ENCODE results near the gene OTX1. TPM values are rescaled to one million over a fixed set of nuclear protein-coding genes. Genes with fewer than 3 reads are reported as not detected.

Gene OTX1
- total RNA-seq, 1 experiment from 2014 or later = 0.90 TPM

- Mint-ChIP-seq H3K4me3 (peak overlapping the region; percentile 75), H3K4me1 (peaks cover 72% of the 10 kb centered on the region), H3K9me3 (no peaks in the 10 kb centered on the region), H3K36me3 (no peaks in the 10 kb centered on the region), H3K27ac (no peak overlapping the region), H3K27me3 (ENCODE audit: low read depth) (peaks cover 100% of the 10 kb centered on the region)
- CTCF ChIA-PET = interaction anchor here (0.9 to 2.7 kb wide), 5 partner anchors 9 to 369 kb away, joined by 3 to 23 read pairs (median 4); no protein-coding TSS in a partner anchor
- POLR2A ChIA-PET = interaction anchor here (2.0 kb wide), 1 partner anchor 10 kb away, joined by 9 read pairs; no protein-coding TSS in a partner anchor
- TF ChIP-seq ATF2 (CRISPR knock-in tag; IDR thresholded peaks at IDR 0.05; ENCODE audit: borderline replicate concordance, low read depth) (no peak), MAX (CRISPR knock-in tag; IDR thresholded peaks at IDR 0.05) (no peak), ZNF396 (CRISPR knock-in tag; IDR thresholded peaks at IDR 0.05; ENCODE audit: borderline replicate concordance) (no peak), ETV6 (CRISPR knock-in tag; IDR thresholded peaks at IDR 0.05) (no peak), JAZF1 (CRISPR knock-in tag; IDR thresholded peaks at IDR 0.05) (no peak), SP1 (CRISPR knock-in tag; conservative IDR thresholded peaks at IDR 0.05) (no peak), NR2C2 (CRISPR knock-in tag; IDR thresholded peaks at IDR 0.05) (no peak), ZNF281 (CRISPR knock-in tag; IDR thresholded peaks at IDR 0.05) (no peak)
- peak; percentile 5 for ATAC-seq
- DNase-seq (ENCODE audit: low spot score) = peak; percentile 58
Observed at GRCh38 chr2:63056107-63057050, 5.7 kb downstream of the OTX1 start.

- DNase-seq (ENCODE audit: low spot score) = peak; percentile 18
- peak overlapping the region; percentile 70 for H3K4me3 Mint-ChIP-seq
- TF ChIP-seq FOXK1 (CRISPR knock-in tag; IDR thresholded peaks at IDR 0.05) (0 out of 2 replicates have a peak, but pooled peaks have one; percentile 10), ATF6 (CRISPR knock-in tag; IDR thresholded peaks at IDR 0.05) (no peak)
- peaks cover 100% of the 10 kb centered on the region for H3K27me3 Mint-ChIP-seq (ENCODE audit: low read depth)
- ATAC-seq = no peak
- no peak overlapping the region for H3K27ac Mint-ChIP-seq
- CTCF ChIA-PET = interaction anchor here (0.9 kb wide), 1 partner anchor 10 kb away, joined by 3 read pairs; no protein-coding TSS in a partner anchor
- POLR2A ChIA-PET = interaction anchor here (0.9 kb wide), 1 partner anchor 10 kb away, joined by 5 read pairs; no protein-coding TSS in a partner anchor
- peaks cover 65% of the 10 kb centered on the region for H3K4me1 Mint-ChIP-seq
- no peaks in the 10 kb centered on the region for H3K36me3 Mint-ChIP-seq
- H3K9me3 Mint-ChIP-seq = no peaks in the 10 kb centered on the region
Observed at GRCh38 chr2:63057249-63058143, 6.9 kb downstream of the OTX1 start.

Measured in WTC11 (cell line).